HG03135 (cell line): ENCODE data around the gene PGBD5.

Experiments
- ATAC-seq: cut with Tn5 transposase; IDR thresholded peaks from one replicate; pipeline ENCODE4 v1.9.1; 2021; ENCODE audit warnings: mild to moderate bottlenecking, moderate library complexity; ENCODE audit not compliant: unreplicated experiment

Gene PGBD5

DNA sequence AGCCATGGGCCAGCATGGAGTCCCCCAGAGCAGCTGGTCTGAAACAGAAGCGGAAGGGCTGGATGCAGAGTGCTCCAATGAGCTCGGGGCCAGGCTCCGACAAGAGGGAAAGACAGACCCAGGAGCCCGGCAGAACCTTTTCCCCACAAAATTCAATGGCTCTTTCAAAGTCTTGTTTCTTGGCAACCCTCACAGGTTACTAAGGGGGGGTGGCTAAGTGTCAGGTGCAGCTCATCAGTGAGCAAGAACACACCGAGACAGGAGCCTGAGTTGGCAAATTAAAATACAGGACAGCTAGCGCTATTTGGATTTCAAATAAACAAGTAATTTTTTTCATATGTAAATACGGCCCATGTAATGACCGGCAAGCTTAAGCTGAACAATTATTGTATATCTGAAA, 27.3 kb downstream of the PGBD5 start:
- ATAC-seq, result no peak

GRCh38 chr1:230396966-230397365, 29.2 kb downstream of the PGBD5 start:
- ATAC-seq, result no peak

DNA sequence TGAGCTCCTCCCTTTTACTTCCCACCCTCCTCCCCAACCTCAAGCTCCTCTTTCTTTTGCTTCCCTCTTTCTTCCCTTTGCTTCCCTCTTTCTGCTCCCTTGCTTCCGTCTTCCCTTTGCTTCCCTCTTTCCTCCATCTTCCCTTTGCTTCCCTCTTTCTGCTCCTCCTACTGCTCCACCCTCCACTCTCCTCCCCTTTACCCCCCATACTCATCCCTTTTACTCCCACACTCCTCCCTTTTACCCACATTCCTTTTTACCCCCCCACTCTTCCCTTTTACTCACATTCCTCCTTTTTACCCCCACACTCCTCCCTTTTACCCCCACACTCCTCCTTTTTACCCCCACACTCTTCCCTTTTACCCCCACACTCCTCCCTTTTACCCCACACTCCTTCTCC, 30.2 kb downstream of the PGBD5 start:
- ATAC-seq, result no peak

DNA sequence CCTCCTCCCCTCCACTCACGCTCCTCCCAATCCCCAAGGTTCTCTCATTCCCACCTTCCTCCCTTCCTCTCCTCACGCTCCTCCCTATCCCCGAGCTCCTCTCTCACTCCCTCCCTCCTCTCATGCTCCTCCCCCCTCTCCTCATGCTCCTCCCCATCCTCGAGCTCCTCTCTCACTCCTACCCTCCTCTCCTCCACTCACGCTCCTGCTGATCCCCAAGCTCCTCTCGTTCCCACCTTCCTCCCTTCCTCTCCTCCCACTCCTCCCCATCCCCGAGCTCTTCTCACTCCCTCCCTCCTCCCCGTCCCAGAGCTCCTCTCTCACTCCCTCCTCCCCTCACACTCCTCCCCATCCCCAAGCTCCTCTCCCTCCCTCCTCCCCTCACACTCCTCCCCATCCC, 31.4 kb downstream of the PGBD5 start:
- ATAC-seq, result no peak

DNA sequence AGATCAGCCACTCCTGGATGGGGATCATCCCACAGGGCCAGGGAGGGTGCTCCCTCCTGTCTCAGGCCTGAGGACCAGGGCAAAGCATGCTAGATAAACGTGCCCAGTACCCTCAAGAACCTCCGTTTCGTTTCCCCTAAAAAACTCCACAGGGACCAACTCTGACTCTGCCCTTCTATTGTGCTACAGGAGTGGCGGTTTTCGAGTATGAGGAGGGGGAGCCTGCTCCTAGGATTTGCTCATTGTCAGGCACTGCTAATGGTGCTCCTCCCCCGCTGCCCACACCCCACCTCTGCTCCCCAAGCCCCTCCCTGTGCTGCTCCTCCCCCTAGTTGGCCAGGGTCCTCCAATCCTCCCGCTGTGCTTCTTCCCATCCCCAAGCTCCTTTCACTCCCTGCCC, 32.0 kb downstream of the PGBD5 start:
- ATAC-seq, result no peak

GRCh38 chr1:230393722-230394121, 32.4 kb downstream of the PGBD5 start:
- no peak for ATAC-seq

DNA sequence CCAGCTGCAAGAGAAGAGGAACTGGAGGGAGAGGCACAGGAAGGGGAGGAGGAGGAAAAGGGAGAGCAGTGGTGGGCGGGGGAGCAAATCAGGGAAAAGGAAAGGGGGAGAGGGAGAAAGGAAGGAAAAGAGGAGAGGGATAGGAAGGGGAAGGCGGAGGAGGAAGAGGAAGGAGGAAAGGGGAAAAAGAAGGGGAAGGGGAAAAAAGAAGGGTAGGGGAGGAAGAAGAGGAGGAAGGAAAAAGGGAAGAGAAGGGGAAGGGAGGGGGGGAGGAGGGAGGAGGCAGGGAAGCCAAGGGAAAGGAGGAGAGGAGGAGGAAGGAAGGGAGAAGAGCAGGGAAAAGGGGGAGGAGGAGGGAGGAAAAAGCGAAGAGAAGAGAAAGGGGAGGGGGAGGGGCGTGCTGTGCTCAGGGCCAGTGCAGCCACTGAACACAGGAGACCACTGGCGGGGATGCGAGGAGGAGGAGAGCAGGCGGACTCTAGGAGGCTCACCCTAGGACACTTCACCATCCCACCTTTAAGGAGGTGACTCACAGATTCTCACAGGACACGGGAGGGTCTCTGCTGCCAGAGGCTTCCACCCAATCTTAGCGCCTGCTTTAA, 33.1 kb downstream of the PGBD5 start:
- no peak for ATAC-seq

GRCh38 chr1:230392536-230392909, 33.6 kb downstream of the PGBD5 start:
- no peak for ATAC-seq

- no peak for ATAC-seq
Observed at GRCh38 chr1:230391776-230392535, 34.2 kb downstream of the PGBD5 start.

GRCh38 chr1:230390371-230390770, 35.8 kb downstream of the PGBD5 start:
- ATAC-seq, result no peak

- no peak for ATAC-seq
Observed at GRCh38 chr1:230387876-230388275, 38.3 kb downstream of the PGBD5 start.

GRCh38 chr1:230387296-230387695, 38.8 kb downstream of the PGBD5 start:
- ATAC-seq, result no peak

- ATAC-seq, result no peak
Observed at GRCh38 chr1:230386637-230387262, 39.4 kb downstream of the PGBD5 start.

GRCh38 chr1:230385930-230386329, 40.2 kb downstream of the PGBD5 start:
- no peak for ATAC-seq

DNA sequence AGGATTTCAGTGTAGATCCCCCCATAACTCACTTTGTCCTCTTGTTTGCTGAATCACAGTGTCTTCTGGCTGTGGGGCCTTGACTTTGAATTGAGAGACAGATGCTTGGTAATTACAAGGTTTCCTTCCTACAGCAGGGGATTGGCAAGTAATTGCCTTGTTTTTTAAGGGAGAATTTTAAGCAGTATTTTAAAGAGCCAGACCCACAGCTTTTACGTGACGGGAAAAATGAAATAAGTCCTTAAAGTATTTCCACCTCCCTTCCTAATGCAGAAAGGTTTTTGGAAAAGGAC, 41.0 kb downstream of the PGBD5 start:
- no peak for ATAC-seq

GRCh38 chr1:230384380-230385157, 41.6 kb downstream of the PGBD5 start:
- ATAC-seq, result no peak

DNA sequence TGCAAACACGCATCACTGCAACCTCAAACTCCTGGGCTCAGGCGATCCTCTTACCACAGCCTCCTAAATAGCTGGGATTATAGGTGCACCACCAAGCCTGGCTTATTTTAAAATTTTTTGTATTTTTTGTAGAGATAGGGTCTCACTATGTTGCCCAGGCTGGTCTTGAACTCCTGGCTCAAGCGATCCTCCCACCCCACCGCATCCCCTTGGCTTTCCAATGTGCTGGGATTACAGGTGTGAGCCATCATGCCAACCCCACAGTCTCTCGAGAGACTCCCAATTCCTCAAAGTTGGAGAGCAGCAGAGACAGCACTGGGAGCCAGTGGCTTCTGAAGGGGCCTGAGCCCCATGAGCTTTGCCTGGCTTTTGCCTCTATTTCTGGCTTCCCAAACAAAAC, 42.7 kb downstream of the PGBD5 start:
- ATAC-seq, result no peak

GRCh38 chr1:230382001-230382491, 44.1 kb downstream of the PGBD5 start:
- no peak for ATAC-seq

DNA sequence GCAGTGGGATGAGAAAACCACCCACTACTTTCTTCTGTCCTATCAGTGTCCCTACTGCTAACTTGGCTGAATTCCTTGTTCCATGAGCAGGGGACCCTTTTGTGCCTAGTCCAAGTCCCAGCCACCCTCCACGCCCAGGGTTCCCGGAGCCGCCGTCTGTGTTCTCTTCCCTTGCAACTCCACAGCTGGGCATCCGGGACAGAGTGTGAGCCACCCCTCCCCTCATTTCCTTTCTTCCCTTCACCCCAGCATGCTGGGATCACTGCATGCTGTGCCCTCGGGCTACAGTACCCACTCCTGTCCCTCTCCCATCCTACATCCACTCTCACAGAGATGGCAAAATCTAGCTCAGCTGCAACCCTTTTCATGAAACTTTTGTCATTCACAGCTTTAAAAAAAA, 44.5 kb downstream of the PGBD5 start:
- no peak for ATAC-seq

GRCh38 chr1:230381049-230381467, 45.1 kb downstream of the PGBD5 start:
- no peak for ATAC-seq

DNA sequence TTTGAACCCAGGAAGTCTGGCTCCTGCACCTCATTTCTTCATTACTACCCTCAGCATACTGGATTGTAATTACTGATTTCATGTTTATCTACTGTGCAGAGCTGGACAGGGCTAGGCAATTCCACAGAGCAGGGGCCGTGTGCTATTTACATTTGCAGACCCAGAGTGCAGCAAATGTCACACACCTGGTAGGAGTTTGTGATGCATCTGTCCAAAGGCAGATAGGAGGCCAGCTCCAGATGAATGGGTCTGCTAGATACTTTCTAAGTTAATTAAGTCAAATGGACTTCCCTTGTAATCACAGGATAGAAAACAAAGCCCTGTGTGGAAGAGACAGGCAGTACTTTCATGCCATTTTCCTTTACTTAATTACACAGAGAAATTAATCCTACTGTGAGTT, 46.2 kb downstream of the PGBD5 start:
- no peak for ATAC-seq

GRCh38 chr1:230379462-230379861, 46.7 kb downstream of the PGBD5 start:
- no peak for ATAC-seq
